Neural cell (in vitro differentiated cells): Measurements from ENCODE around the gene RAI14. TPM values are rescaled to one million over a fixed set of nuclear protein-coding genes. Genes with fewer than 3 reads are reported as not detected.

ENCODE experiments used
- H2AFZ ChIP-seq: fragments of 200-600, 300-800 bp; sonication (generic), shearing (Covaris generic); 2 replicates; pipeline ENCODE4 v1.6.0; 2014; ENCODE audit warnings: low read depth, mild to moderate bottlenecking, antibody characterized with exemption, low read length, moderate library complexity
- H3F3A ChIP-seq: fragments of 200-600 bp; shearing (Covaris generic); 2 replicates; pipeline ENCODE4 v1.6.1; 2016; ENCODE audit warnings: mild to moderate bottlenecking, moderate library complexity, mixed read lengths, antibody characterized with exemption, low read length; ENCODE audit not compliant: insufficient read depth, poor library complexity, severe bottlenecking
- H3K27ac ChIP-seq: fragments of 200-600, 300-800 bp; sonication (generic), shearing (Covaris generic); 2 replicates; pipeline ENCODE4 v1.5.1; 2014; ENCODE audit warnings: mild to moderate bottlenecking, low read length, moderate library complexity
- H3K27me3 ChIP-seq: fragments of 300-800, 200-600 bp; sonication (generic), shearing (Covaris generic); 2 replicates; pipeline ENCODE4 v1.6.0; 2014; ENCODE audit warnings: mild to moderate bottlenecking, low read depth, low read length, moderate library complexity; ENCODE audit not compliant: insufficient read depth
- H3K36me3 ChIP-seq: fragments of 300-800, 200-600 bp; sonication (generic), shearing (Covaris generic); 2 replicates; pipeline ENCODE4 v1.5.1; 2014; ENCODE audit warnings: mild to moderate bottlenecking, antibody characterized with exemption, low read length, moderate library complexity; ENCODE audit not compliant: insufficient read depth
- H3K4me2 ChIP-seq: fragments of 300-800, 200-600 bp; sonication (generic), shearing (Covaris generic); 2 replicates; pipeline ENCODE4 v1.6.0; 2014; ENCODE audit warnings: mild to moderate bottlenecking, low read length
- H3K4me3 ChIP-seq: fragments of 300-800, 200-600 bp; sonication (generic), shearing (Covaris generic); 2 replicates; pipeline ENCODE4 v1.5.1; 2014; ENCODE audit warnings: mild to moderate bottlenecking, low read length, moderate library complexity
- H3K79me2 ChIP-seq: fragments of 200-600 bp; shearing (Covaris generic); replicated peaks from 2 replicates; pipeline ENCODE4 v1.6.0; 2014; ENCODE audit warnings: mild to moderate bottlenecking, low read length, moderate library complexity; ENCODE audit not compliant: insufficient read depth
- H3K9ac ChIP-seq: fragments of 300-800, 200-600 bp; sonication (generic), shearing (Covaris generic); 2 replicates; pipeline ENCODE4 v1.6.1; 2016; ENCODE audit warnings: mild to moderate bottlenecking, low read length, mixed read lengths
- H3K9me2 ChIP-seq: fragments of 200-600 bp; shearing (Covaris generic); 2 replicates; pipeline ENCODE4 v1.6.1; 2016; ENCODE audit warnings: mild to moderate bottlenecking, low read length, mixed read lengths; ENCODE audit not compliant: insufficient read depth
- H3K9me3 ChIP-seq: fragments of 200-600, 300-800 bp; sonication (generic), shearing (Covaris generic); 2 replicates; pipeline ENCODE4 v1.6.1; 2016; ENCODE audit warnings: mild to moderate bottlenecking, mixed run types, low read length, moderate library complexity, mixed read lengths
- H4K20me1 ChIP-seq: fragments of 200-600 bp; shearing (Covaris generic); 2 replicates; pipeline ENCODE4 v1.6.1; 2016; ENCODE audit warnings: mild to moderate bottlenecking, mixed run types; ENCODE audit not compliant: insufficient read depth
- EP300 ChIP-seq: fragments of 450-650 bp; conservative IDR thresholded peaks from 2 replicates; pipeline ENCODE4 v1.6.1; 2014; ENCODE audit warnings: antibody characterized with exemption, mild to moderate bottlenecking, moderate library complexity; ENCODE audit not compliant: poor library complexity, severe bottlenecking
- EZH2 ChIP-seq: fragments of 200-600, 300-800 bp; shearing (Covaris generic), sonication (generic); IDR thresholded peaks from 2 replicates; pipeline ENCODE4 v1.6.1; 2014; ENCODE audit warnings: antibody characterized with exemption, low read length, borderline replicate concordance, mild to moderate bottlenecking; ENCODE audit not compliant: insufficient read depth, poor library complexity, severe bottlenecking
- MXI1 ChIP-seq: fragments of 450-650 bp; conservative IDR thresholded peaks from 2 replicates; pipeline ENCODE4 v1.6.1; 2014; ENCODE audit warnings: antibody characterized with exemption, mild to moderate bottlenecking; ENCODE audit not compliant: poor library complexity, severe bottlenecking
- POLR2AphosphoS5 ChIP-seq: IDR thresholded peaks from 2 replicates; pipeline ENCODE4 v1.6.1; 2012
- RAD21 ChIP-seq: fragments of 450-650 bp; conservative IDR thresholded peaks from 2 replicates; pipeline ENCODE4 v1.6.1; 2014; ENCODE audit warnings: antibody characterized with exemption, mild to moderate bottlenecking, moderate library complexity
- SMC3 ChIP-seq: fragments of 450-650 bp; conservative IDR thresholded peaks from 2 replicates; pipeline ENCODE4 v1.6.1; 2014; ENCODE audit warnings: antibody characterized with exemption, mild to moderate bottlenecking, moderate library complexity; ENCODE audit not compliant: poor library complexity
- TAF1 ChIP-seq: IDR thresholded peaks from 2 replicates; pipeline ENCODE4 v1.6.1; 2012; ENCODE audit warnings: low read depth
- polyA plus RNA-seq: library from polyadenylated mRNA; depleted of rRNA; stranded (reverse); fragments of >200 nt; gene quantifications from 2 replicates; pipeline ENCODE4 v1.2.3, GENCODE V29; 2014
- TF ChIP-seq, protein P1 (sequence below): fragments of 450-650 bp; IDR thresholded peaks from 2 replicates; pipeline ENCODE4 v1.5.1; 2014; ENCODE audit warnings: antibody characterized with exemption, mild to moderate bottlenecking, moderate library complexity; ENCODE audit not compliant: poor library complexity, severe bottlenecking
- TF ChIP-seq, protein P2 (sequence below): IDR thresholded peaks from 2 replicates; pipeline ENCODE4 v1.6.1; 2012; ENCODE audit warnings: borderline replicate concordance

RAI14 gene
- polyA plus RNA-seq, 1 donor from 2014 or later, result 7.8 TPM

DNA sequence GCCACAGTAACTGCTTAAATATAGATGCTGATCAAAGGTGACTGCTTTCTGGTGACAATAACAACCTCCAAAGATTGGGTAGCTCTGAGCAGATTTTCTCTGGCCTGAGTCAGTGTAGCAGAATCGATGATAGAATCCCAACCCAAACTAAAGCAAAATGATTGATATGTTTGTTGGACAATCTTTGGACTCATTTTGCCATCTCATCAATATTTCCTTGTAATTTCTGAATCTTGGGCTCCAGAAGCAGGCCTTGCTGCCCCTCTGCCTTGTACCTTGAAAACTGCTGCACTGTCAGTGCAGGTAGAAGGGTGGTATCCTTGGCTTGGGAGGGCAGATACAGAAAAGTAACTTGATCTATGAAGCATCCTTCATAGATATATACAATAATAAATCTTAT is 201.8 kb downstream of the RAI14 start:
- Histone ChIP-seq H3K9me2 (no peaks in the 10 kb centered on the region), H3K4me2 (no peak overlapping the region), H3K9ac (no peak overlapping the region), H3K27me3 (peaks cover 16% of the 10 kb centered on the region), H3K4me3 (no peak overlapping the region), H3K9me3 (no peaks in the 10 kb centered on the region), H2AFZ (no peak overlapping the region), H3K79me2 (no peaks in the 10 kb centered on the region), H3K27ac (no peak overlapping the region), H3F3A (no peaks in the 10 kb centered on the region), H4K20me1 (no peaks in the 10 kb centered on the region), H3K36me3 (no peaks in the 10 kb centered on the region)
- TF ChIP-seq POLR2AphosphoS5 (no peak), EZH2 (no peak), TAF1 (no peak), MXI1 (no peak), EP300 (no peak), RAD21 (no peak)

DNA sequence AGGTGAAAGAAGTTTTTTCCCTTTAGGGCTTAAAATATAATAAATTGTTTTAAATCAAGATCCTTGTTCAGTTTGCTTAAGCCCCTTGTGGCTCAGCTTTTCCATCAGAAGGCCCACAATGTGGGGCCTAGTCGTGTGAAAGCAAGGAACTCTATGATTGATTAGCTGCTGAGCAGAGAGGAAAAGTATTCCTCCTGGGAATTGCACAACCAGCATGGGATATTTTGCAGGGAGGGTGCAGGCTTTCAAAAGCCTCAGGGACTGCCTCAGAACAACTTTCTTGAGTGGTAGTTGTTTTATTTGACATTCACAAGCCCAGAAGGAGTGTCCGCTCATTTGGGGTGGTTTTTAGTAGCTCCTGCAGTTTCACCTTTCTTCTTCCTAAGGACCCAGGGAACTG is 202.7 kb downstream of the RAI14 start:
- Histone ChIP-seq H3K27ac (no peak overlapping the region), H3K9me2 (no peaks in the 10 kb centered on the region), H3F3A (no peaks in the 10 kb centered on the region), H3K36me3 (no peaks in the 10 kb centered on the region), H3K9ac (no peak overlapping the region), H3K4me2 (no peak overlapping the region), H4K20me1 (no peaks in the 10 kb centered on the region), H3K27me3 (peaks cover 16% of the 10 kb centered on the region), H2AFZ (no peak overlapping the region), H3K4me3 (no peak overlapping the region), H3K9me3 (no peaks in the 10 kb centered on the region), H3K79me2 (no peaks in the 10 kb centered on the region)
- TF ChIP-seq TAF1 (no peak), MXI1 (no peak), POLR2AphosphoS5 (no peak), RAD21 (no peak), SMC3 (no peak), EP300 (no peak), EZH2 (no peak)
- TF ChIP-seq, protein P1, sequence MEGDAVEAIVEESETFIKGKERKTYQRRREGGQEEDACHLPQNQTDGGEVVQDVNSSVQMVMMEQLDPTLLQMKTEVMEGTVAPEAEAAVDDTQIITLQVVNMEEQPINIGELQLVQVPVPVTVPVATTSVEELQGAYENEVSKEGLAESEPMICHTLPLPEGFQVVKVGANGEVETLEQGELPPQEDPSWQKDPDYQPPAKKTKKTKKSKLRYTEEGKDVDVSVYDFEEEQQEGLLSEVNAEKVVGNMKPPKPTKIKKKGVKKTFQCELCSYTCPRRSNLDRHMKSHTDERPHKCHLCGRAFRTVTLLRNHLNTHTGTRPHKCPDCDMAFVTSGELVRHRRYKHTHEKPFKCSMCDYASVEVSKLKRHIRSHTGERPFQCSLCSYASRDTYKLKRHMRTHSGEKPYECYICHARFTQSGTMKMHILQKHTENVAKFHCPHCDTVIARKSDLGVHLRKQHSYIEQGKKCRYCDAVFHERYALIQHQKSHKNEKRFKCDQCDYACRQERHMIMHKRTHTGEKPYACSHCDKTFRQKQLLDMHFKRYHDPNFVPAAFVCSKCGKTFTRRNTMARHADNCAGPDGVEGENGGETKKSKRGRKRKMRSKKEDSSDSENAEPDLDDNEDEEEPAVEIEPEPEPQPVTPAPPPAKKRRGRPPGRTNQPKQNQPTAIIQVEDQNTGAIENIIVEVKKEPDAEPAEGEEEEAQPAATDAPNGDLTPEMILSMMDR, result no peak
- TF ChIP-seq, protein P2, sequence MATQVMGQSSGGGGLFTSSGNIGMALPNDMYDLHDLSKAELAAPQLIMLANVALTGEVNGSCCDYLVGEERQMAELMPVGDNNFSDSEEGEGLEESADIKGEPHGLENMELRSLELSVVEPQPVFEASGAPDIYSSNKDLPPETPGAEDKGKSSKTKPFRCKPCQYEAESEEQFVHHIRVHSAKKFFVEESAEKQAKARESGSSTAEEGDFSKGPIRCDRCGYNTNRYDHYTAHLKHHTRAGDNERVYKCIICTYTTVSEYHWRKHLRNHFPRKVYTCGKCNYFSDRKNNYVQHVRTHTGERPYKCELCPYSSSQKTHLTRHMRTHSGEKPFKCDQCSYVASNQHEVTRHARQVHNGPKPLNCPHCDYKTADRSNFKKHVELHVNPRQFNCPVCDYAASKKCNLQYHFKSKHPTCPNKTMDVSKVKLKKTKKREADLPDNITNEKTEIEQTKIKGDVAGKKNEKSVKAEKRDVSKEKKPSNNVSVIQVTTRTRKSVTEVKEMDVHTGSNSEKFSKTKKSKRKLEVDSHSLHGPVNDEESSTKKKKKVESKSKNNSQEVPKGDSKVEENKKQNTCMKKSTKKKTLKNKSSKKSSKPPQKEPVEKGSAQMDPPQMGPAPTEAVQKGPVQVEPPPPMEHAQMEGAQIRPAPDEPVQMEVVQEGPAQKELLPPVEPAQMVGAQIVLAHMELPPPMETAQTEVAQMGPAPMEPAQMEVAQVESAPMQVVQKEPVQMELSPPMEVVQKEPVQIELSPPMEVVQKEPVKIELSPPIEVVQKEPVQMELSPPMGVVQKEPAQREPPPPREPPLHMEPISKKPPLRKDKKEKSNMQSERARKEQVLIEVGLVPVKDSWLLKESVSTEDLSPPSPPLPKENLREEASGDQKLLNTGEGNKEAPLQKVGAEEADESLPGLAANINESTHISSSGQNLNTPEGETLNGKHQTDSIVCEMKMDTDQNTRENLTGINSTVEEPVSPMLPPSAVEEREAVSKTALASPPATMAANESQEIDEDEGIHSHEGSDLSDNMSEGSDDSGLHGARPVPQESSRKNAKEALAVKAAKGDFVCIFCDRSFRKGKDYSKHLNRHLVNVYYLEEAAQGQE, result no peak
